ENCODE measurements around the gene TNIK.

DNA sequence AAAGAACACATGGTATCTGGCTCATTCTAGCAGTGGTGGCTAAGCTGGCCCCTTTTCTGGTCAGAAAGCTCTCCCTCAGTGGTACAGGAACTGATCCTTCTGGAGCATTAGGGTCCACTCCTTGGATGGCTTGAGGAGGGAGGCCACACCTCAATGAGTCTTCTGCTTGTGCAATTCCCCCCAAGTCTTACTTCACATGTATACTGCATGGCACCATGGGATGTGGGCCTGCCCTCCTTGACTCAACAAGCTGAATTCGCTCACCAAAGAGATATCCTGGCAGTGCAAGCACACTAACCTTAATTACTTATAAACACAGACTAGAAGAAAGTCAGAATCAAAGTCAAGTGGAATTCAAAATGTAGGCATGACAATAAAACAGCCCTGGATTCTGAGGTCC, 299.9 kb downstream of the TNIK start:
- TF ChIP-seq, protein P1, sequence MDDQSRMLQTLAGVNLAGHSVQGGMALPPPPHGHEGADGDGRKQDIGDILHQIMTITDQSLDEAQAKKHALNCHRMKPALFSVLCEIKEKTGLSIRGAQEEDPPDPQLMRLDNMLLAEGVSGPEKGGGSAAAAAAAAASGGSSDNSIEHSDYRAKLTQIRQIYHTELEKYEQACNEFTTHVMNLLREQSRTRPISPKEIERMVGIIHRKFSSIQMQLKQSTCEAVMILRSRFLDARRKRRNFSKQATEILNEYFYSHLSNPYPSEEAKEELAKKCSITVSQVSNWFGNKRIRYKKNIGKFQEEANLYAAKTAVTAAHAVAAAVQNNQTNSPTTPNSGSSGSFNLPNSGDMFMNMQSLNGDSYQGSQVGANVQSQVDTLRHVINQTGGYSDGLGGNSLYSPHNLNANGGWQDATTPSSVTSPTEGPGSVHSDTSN (IDR thresholded peaks at IDR 0.05), result no peak
- TF ChIP-seq FOXM1 (IDR thresholded peaks at IDR 0.05; ENCODE audit: low read depth) (no peak), CHD2 (IDR thresholded peaks at IDR 0.05; ENCODE audit: low read length, partially characterized antibody) (no peak), YY1 (IDR thresholded peaks at IDR 0.05; ENCODE audit: low read depth) (no peak), RAD21 (IDR thresholded peaks at IDR 0.05; ENCODE audit: low read length) (no peak), EZH2phosphoT487 (IDR thresholded peaks at IDR 0.05; ENCODE audit: borderline replicate concordance, low read depth) (no peak), RFX5 (IDR thresholded peaks at IDR 0.05; ENCODE audit: low read length) (no peak)
- TF ChIP-seq, protein P2, sequence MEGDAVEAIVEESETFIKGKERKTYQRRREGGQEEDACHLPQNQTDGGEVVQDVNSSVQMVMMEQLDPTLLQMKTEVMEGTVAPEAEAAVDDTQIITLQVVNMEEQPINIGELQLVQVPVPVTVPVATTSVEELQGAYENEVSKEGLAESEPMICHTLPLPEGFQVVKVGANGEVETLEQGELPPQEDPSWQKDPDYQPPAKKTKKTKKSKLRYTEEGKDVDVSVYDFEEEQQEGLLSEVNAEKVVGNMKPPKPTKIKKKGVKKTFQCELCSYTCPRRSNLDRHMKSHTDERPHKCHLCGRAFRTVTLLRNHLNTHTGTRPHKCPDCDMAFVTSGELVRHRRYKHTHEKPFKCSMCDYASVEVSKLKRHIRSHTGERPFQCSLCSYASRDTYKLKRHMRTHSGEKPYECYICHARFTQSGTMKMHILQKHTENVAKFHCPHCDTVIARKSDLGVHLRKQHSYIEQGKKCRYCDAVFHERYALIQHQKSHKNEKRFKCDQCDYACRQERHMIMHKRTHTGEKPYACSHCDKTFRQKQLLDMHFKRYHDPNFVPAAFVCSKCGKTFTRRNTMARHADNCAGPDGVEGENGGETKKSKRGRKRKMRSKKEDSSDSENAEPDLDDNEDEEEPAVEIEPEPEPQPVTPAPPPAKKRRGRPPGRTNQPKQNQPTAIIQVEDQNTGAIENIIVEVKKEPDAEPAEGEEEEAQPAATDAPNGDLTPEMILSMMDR (IDR thresholded peaks at IDR 0.05), result no peak
- TF ChIP-seq, protein P3, sequence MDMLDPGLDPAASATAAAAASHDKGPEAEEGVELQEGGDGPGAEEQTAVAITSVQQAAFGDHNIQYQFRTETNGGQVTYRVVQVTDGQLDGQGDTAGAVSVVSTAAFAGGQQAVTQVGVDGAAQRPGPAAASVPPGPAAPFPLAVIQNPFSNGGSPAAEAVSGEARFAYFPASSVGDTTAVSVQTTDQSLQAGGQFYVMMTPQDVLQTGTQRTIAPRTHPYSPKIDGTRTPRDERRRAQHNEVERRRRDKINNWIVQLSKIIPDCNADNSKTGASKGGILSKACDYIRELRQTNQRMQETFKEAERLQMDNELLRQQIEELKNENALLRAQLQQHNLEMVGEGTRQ (IDR thresholded peaks at IDR 0.05; ENCODE audit: borderline replicate concordance, low read depth, low read length), result no peak
- TF ChIP-seq, protein P4, sequence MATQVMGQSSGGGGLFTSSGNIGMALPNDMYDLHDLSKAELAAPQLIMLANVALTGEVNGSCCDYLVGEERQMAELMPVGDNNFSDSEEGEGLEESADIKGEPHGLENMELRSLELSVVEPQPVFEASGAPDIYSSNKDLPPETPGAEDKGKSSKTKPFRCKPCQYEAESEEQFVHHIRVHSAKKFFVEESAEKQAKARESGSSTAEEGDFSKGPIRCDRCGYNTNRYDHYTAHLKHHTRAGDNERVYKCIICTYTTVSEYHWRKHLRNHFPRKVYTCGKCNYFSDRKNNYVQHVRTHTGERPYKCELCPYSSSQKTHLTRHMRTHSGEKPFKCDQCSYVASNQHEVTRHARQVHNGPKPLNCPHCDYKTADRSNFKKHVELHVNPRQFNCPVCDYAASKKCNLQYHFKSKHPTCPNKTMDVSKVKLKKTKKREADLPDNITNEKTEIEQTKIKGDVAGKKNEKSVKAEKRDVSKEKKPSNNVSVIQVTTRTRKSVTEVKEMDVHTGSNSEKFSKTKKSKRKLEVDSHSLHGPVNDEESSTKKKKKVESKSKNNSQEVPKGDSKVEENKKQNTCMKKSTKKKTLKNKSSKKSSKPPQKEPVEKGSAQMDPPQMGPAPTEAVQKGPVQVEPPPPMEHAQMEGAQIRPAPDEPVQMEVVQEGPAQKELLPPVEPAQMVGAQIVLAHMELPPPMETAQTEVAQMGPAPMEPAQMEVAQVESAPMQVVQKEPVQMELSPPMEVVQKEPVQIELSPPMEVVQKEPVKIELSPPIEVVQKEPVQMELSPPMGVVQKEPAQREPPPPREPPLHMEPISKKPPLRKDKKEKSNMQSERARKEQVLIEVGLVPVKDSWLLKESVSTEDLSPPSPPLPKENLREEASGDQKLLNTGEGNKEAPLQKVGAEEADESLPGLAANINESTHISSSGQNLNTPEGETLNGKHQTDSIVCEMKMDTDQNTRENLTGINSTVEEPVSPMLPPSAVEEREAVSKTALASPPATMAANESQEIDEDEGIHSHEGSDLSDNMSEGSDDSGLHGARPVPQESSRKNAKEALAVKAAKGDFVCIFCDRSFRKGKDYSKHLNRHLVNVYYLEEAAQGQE (IDR thresholded peaks at IDR 0.05; ENCODE audit: low read depth, low read length), result no peak
